ENCODE measurements around the gene AXIN1.
"Not testable (repeated sequence)": the region's sequence is repeated elsewhere in the genome, so short reads cannot be mapped to it uniquely, and the experiment has no call there.

The AXIN1 gene

GRCh38 chr16:370443-370842, 17.9 kb upstream of the AXIN1 start, which contains the start of gene MRPL28:
TSS of gene MRPL28 (minus strand) at chr16:370538. CDS start at chr16:370218, 320 bp downstream.
- peak; percentile 98 for DNase-seq

DNA sequence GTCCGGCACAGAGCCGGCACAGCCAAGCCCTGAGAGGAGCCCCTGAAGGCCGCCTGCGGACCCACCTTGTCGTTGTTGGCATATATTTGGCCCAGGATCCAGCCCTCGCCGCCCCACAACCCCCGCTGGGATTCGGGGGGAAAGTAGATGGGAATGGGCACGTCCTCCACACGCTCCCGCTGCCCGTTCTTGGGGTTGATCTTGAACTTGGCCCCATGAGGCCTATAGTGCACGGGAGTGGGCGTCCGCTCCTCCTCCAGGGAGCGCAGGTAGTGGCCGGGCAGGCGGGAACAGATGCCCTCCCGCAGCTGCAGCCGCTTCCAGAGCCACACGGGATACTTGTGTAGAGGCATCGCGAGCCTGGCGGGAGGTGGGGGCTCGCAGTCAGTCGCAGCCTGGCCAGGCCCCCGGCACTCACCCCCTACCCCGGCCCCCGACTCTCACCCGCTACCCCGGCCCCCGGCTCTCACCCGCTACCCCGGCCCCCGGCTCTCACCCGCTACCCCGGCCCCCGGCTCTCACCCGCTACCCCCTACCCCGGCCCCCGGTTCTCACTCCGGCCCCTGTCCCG, 17.4 kb upstream of the AXIN1 start:
- no peak for DNase-seq

- peak; percentile 41 for DNase-seq
These were observed 16.8 kb upstream of the AXIN1 start for GRCh38 chr16:369275-369865.

GRCh38 chr16:368388-369158, 16.1 kb upstream of the AXIN1 start:
- no peak for DNase-seq

DNA sequence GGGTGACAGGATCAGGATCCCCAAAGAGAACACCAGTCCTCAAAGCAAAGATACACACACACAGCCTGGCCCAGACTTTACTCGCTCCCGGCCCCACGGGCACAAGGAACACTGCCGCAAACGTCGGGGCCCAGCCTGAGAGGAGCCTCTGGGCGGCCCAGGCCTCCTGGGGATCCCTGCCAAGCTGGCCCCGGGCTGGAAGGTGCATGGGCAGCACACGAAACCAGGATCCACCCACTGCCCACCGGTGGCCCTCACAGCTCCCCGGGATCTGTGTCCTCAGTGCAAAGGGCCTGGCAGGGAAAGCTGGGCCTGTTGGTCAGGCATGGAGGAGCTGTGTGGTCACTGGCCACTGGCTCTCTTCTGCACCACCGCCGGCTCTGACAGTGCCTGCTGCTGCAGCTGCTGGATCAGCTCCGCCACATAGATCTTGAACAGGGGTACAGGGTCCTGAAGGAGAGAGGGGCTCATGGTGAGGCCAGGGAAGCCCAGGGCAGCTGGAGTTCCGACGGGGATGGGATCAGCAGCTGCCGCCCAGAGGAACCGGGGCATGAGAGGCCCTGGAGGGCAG, 14.9 kb upstream of the AXIN1 start:
- no peak for DNase-seq

DNA sequence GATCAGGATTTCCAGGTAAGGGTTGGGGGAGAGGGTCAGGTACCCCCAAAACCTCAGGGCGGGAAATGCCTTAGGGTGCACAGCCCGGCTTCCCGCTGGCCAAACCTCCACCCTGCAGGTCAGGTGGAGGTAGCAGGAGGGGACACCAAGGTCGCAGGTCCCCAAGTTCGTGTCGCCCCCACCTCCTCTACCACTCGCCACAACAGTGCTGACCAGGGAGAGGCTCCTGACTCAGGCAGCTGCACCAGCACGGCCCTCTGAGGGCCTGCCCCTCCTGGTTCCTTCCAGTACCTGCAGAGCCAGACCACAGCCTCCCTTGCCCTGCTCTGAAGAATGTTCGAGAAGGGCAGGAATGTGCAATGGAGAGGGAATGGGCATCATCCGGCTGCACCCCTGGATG, 14.0 kb upstream of the AXIN1 start:
- no peak for DNase-seq

- peak; percentile 78 for DNase-seq
These were observed 12.3 kb upstream of the AXIN1 start for GRCh38 chr16:364595-365491.

GRCh38 chr16:363766-364490, 11.4 kb upstream of the AXIN1 start:
- no peak for DNase-seq

GRCh38 chr16:363110-363765, 10.7 kb upstream of the AXIN1 start:
- DNase-seq = no peak

DNA sequence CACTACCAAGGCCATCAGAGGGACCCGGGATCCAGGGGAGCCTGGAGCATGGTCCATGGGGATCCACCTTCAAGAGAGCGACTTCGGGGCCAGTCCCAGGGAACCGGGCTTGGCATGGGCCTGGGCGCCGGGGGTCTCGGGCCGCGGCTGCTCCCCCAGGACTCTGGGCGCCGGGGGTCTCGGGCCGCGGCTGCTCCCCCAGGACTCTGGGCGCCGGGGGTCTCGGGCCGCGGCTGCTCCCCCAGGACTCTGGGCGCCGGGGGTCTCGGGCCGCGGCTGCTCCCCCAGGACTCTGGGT, 10.1 kb upstream of the AXIN1 start:
- DNase-seq = not testable (repeated sequence)

- peak; percentile 90 for DNase-seq
These were observed 9.6 kb upstream of the AXIN1 start for GRCh38 chr16:361872-362701.

GRCh38 chr16:361341-361871, 8.9 kb upstream of the AXIN1 start:
- DNase-seq = no peak

DNA sequence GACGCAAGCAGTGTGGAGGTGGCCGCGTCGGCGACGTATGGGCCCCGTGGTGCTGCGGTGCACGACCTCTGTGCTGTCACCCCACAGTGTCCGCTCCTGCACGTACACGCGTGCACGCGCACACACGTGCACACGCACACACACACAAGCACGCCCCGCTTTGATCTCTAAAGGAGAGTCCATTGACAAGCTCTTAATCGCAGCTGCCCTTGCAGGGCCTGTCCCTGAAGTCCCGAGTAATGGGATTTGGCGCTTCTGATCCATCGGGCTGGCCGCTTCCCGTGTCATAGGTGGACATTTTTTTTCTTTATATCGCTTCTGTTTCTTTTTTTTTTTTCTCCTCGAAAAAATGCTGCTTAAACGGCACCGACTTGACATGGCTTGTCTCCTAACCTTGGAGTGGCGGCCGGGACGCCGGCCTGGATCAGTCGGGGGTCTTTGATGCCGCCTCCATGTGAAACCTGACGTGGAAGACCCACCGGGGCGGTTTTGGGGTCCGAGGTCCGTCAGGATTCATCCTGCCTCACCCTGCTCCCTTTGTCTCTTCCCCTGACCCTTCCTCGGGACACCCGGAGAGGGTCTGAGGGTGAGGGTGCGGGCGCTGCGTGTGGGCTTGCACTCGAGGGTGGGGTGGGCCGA, 8.3 kb upstream of the AXIN1 start:
- DNase-seq = no peak

- DNase-seq = no peak
These were observed 7.6 kb upstream of the AXIN1 start for GRCh38 chr16:359871-360697.

GRCh38 chr16:359067-359763, 6.7 kb upstream of the AXIN1 start:
- DNase-seq = no peak

GRCh38 chr16:356741-357140, 4.2 kb upstream of the AXIN1 start:
- no peak for DNase-seq

DNA sequence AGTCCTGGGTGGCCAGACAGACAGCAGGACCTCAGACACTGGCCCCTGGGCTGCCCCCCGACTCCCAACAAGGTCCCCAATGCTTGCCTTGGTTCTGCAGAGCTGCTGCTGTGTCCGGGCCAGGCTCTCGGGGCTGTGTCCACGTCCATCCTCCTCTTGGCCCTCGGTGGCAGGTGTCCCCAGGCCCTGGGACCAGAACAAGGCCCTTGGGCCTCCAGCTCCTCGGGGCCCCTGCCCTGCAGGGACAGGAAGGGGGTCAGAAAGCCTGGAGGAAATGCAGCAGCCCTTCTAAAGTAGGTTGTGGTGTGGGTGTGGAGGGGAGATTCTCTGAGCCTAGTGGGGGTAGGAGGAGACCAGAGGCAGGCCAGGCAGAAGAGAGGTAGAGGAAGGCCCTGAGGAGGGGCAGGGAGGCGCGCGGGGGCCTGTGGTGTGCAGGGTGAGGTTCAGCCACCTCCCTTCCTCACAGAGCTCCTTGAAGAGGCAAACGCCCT, 2.5 kb upstream of the AXIN1 start:
- DNase-seq = peak; percentile 64

DNA sequence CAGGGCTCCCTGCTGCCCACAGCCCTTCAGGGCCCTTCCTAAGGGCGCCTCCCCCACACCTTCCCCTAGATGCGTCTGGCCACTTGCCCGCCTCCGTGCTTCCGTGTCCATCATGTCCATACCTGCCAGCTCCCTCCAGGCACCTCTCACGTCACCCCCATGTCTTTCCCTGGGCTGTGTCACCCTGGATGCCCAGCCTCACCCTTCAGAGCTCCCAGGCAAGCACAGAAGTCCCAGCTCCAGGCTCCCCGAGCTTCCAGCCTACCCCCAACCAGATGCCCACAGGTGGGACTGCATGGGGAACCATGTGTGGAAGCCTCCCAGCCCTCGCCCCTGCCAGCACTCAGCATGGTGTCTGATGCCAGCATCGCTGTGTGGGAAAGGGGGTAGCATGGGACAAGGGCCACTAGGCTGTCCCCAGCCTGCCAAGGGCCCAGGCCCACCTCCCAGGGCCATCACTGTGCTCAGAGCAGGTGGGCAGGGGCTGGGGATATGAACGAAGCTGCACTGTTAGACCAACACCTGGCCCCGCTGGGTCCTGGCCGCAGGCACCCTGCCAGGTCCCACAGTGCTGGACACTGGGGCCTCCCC, 1.9 kb upstream of the AXIN1 start:
- no peak for DNase-seq

All from hematopoietic multipotent progenitor cell treated with erythropoietin and hydrocortisone succinate and interleukin-3 and kit ligand, for 6 days (in vitro differentiated cells).